ENCODE data around the gene SERP1.

Gene SERP1

DNA sequence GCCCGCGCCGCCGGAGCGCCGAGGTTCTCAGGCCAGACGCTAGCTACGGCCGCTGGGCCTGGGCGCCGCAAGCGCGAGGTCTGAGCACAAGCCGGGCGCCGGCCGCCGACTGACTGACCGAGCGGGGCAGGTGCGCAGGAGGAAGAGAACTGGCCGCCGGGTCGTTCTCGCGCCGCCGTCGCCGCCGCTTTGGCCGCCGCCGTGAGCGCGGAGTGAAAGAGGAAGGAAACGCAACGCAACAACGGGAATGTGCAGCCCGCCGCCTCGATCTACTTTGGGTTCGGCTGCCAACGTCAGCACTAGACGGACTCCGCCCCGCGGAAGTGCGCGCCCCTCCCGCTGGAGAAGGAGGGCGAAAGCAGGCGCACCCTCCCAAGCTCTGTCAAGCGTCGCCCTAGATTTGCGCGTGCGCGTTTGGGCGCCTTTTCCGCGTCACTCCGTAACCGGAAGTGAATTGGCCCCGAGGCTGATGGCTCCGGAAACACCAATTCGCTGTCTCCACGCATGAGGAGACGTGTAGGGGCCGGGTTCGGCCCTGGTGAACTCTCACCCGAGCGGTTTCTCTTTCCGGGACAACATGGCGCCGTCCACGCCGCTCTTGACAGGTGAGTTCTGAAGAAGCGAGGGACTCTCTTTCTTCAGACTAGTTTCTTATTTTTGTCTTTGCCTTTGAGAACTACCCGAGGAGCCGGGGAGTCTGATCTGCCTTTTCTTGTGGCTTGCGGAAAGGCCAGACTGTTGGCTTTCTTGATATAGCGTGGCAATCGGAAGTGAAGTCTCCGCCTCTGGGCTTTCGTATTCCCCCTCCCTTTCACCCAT lies at the start of gene SERP1, which contains the start of gene EIF2A:
Gene SERP1, minus strand, starts transcription at position 271 of the 819 bp plus-strand sequence. CDS start 361 bp downstream, outside the sequence.
Gene EIF2A, plus strand, starts transcription at position 562 of the 819 bp plus-strand sequence. Its CDS starts 16 bp downstream, at position 578.
- DNase-seq: peak; percentile 97

DNA sequence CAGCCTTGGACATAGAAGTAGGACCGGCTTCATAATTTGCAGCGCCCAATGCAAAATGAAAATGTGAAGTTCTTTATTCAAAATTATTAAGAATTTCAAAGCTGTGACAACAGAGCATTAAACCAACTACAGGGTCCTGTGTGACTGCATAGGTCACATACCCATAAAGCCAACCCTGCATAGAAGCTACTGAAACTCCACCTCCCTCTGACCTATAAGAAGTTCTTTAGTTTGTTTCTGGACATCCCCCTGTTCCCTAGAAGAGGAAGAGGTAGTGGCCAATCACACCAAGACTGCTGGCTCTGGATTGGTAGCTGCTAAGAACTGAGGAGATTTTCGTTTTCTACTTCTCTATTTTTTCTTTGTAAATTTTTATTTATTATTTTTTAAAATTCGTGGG lies 47.9 kb upstream of the SERP1 start:
- no peak for DNase-seq

DNA sequence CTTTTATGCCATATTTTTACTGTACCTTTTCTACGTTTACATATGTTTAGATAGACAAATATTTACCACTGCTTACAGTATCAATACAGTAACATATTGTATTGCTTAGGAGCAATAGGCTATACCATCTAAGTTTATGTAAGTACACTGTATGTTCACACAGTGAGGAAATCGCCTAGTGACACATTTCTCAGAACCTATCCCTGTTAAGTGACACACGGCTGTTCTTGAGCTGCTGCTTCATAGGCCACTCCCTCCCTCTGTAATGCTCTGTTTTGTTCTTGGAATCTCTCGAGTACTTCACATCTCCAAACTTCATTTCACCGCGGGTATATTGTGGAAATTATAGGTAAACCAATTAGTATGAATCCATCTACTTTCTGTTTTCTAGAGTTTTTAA lies 43.5 kb upstream of the SERP1 start:
- no peak for DNase-seq

DNA sequence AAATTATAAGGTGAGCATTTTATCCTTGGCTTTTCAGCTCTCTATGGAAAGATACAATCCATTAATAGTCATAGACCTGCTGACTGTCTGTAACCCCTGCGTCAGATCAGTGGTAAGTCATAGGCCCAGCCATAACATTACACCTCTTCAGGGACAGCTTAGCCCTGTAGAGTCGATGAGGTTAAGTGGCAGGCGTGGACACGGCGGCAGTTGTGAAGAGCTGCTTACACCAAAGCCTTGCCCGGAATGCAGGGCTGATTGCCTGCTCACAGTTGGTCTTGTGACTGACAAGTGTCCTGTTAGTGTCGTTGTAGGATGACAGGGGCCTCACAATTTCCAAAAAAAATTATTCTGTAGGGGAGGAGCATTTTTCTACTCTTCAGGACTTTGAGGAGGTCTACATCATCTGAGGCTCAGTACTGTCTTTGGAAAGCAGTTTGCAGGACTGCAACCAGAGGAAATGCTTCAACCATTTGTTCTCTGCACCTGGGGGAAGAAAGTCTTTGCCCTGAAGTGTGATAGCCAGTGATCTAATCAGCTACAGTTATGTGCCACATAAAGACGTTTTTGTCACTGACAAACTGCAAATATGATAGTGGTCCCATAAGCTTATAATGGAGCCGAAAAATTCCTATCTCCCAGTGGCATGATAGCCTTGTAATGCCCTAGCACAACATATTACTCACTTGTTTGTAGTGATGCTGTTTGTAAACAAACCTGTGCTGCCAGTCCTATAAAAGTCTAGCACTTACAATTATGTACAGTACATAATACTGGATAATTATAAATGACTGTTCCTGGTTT lies 41.9 kb upstream of the SERP1 start:
- DNase-seq: no peak

DNA sequence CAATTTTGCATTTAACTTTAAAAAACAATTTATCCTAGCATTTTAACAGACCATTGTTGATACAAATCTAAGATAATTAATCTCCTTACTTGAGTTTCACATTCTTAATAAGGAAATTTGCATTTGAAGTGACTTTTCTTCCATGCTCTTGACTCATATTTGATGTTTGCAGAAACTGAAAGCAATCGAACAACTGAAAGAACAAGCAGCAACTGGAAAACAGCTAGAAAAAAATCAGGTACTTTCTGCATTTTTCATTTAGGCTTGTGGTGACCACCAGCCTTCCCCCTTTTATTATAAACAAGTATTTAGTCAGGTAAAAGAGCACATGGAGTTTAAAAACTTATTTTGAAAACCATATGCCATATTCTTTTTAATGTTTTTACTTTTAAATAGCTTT lies 36.7 kb upstream of the SERP1 start:
- no peak for DNase-seq

DNA sequence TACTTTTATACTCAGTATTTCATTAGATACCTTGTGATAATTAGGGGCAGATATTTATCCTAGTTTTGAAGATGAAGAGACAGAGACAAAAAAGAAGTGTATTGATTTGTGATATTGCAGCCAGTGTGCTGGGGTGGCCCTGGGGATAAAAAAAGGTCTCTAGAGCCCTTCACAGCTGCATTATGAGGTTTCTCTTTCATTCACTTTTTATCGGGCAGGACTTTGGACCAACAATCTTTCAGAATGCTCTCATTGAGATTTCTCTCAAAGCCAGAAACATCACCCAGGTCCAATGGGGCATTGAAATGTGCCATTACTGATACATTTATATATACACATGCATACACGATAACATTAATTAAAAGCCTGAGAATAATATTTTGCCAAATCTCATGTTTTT lies 36.3 kb upstream of the SERP1 start:
- DNase-seq: no peak

DNA sequence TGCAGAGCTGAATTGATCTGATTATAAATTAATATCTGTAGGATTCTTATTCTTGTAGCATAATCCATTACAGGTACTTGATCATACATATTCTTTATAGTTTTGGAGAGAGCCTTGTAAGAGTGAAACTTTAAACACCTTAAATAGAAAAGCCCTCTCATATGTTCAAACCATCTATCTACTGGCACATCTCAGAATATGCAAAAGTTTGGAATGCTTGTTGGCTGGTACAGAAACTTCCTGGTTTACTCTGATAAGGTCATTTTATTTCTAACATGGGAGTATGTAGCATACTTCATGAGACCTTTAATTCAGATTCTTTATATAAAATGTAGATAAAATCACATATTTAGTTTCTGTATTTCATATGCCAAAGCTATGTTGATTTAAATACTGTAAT lies 34.9 kb upstream of the SERP1 start:
- DNase-seq: no peak

DNA sequence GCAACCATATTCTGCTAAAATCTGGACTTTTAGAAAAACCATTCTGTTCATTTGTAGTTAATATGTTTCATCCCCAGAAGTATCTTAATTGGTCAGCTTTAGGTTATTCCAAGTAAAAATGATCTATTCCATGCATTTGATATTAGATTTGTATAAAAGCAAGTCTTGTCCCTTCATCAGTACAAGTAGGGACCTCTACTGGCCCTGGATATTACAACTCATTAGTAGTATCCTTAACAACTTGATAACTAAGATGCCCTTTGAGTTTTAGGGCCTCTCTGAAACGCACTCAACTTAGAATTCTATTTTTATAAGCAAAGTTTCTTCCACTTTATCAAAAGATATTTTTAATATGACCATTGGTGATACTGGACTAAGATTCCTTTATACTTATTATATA lies 31.6 kb upstream of the SERP1 start:
- no peak for DNase-seq

DNA sequence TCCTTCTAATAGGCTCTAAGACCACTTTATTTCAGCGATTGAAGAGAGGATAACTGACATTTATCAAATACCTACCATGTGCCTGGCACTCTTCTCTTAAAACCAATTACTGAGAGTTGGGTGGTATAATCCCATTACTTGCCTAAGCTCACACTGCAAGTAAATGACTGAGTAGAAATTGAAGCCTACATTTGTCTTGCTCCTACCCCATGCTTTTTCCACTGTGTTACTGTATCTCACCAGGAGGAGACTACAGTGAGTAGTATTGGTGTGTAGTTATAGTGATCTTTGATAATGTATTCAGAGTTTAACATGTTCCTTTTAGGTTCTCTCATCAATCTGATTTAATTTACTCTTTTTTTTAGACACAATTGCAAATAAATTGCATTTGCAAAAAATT lies 21.0 kb upstream of the SERP1 start:
- DNase-seq: no peak

DNA sequence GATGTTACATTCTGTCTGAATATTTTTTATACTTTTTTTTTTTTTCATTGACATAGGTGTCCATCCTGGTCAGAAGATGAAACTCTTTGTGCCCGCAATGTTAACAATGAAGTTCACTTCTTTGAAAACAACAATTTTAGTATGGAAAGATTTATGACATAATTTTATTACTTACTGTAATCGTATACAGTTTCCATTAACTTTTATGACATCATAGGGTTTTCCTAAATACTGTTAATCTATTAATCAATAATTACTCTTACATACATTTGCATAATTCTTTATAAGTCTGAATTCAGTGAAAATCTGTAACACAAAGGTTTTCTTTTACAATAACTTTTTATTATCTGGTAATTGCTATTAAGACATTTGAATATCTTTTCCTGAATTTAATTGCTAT lies 17.9 kb upstream of the SERP1 start:
- no peak for DNase-seq

DNA sequence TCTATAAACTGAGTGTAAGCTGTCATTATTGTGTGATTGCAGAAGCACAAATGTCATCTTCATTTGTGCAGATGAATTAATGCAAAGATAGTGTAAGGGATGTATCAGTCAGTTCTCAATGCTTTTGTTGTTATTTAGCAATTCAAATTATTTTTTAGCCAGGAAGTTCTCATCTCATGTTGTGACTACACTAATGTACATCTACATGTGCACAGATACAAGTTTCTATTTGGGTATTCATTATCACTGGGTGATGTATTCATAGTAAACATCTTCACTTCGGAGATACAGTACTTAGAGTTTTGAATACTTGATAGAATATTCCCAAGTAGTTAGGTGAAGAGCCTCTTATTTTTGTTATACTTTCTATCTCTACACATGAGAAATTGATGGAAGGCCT lies 11.4 kb upstream of the SERP1 start:
- no peak for DNase-seq

DNA sequence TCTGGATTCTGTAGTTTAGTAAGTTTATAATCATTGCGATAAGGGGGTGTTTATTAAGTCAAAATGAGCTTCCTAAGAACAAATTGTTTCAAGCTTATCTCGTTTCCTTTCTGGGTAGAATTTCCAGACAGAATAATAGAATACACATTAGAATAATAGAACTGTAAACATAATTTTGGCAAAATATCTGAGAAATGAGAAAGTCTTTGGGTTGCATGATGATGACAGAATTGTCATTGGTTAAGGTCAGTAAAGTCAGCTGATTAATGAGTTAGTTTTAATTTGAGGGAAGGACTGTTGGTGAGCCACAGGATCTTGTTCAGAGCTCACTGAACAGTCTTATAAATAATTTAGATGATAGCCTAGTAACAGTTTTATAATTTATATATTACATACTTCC lies 10.5 kb upstream of the SERP1 start:
- DNase-seq: no peak

DNA sequence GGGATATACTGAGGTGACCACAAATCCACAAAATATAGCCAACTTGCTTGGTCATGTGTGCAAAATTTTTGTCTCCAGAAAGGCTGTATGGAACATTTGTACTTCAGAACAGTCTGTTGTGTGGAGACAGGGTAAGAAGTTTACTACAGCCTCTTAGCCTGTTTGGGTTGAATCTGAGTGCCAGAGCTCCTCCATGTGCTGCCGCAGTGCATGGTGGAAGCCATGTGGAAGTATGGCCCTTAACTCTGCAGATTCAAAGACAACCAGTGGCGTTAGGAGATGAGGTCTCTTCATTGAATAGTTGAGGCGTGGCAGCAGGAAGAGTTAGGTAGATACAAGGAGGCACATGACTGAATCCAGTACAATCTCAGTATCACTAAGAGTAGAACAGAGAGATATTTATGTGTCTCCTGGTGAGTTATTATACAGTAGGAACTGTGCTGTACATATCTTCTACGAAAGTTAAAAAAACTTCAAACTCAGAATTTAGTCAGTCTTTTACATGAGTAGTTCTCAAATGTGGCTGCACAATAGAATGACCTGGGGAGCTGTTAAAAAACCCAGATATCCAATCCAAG lies 9.7 kb upstream of the SERP1 start:
- no peak for DNase-seq

DNA sequence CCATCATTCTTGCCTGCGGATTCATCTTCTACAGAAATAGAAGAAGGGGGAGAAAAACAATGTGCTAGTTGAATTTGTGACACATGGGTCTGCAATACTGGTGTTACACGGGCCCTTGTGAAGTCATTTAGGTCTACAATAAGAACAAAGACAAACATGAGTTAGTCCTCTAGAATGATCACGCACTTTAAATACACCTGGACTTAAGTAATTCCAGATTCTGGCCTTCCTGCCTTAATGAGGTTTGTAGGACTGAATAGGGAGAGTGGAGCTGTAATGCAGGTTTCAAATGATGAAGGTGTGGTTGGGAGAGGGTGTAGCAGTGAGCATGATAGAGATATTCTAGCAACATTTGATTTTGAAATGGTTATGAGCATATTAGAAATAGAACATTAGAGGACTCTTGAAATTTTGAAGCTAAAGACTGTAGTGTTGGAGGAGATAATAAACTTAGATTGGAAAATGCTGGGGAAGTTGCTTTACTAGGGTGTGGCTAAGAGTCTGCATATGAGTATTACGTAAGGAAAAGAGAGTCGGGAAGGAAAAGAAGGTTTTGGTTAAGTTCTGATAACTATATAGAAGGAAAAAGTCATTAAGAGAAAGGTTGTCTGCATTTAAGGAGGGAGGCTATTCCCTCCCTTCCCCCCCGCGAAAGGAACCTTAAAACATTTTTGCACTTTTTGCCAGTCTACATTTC lies 897 bp upstream of the SERP1 start:
- no peak for DNase-seq

DNA sequence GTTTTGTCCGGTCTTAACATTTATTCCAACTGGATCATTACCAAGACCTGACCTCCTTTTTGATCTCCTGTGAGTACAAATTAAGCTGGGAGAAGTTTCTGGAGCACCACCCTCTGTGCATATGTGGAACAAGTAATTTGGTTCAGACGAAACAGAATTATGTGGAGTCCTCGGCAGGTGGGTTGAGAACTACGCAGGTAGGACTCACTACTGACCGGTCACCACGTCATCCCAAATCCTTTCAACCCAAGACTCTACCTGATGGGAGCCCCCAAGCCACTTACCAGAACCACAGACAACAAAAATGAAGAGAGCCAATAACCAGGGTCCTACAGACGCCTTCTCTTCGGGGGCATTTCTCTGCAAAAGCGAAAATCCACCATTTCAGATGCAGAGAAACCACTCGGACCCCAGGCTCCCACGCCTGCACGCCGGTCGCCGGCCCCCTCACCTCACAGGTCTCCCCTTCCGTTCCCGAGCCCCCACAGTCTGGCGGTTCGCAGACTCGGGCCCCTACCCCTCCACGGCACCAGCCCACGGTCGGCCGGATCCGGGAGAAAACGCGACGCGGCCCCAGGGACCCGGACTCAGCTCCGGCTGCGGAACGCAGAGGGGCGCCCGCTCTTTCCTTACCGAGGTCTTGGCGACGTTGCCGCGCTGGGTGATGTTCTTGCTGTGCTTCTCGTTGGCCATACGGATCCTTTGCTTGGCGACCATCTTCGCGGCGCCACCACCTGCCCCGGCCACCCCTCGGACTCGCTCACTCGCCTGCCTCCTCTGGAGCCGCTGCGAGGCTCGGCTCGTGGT lies 674 bp downstream of the SERP1 start:
- DNase-seq: no peak

DNA sequence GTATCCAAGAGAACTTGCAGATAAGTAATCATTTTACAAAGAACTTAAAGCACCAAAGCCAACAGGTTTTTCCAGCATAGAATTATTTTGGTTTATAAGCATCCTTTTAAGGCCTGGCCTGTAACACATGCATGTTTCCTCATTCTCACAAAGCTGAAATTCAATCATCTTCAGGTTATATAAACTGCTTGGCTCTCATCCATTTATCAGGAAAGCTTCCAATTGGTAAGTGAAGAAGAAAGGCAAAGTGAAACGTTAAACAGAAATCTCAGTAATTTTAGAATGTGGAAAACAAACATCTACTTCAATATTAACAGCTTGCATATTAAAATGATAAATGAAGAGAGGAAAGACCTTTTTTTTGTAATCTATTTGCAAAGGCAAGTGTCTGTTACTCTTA lies 1.6 kb downstream of the SERP1 start:
- DNase-seq: no peak

DNA sequence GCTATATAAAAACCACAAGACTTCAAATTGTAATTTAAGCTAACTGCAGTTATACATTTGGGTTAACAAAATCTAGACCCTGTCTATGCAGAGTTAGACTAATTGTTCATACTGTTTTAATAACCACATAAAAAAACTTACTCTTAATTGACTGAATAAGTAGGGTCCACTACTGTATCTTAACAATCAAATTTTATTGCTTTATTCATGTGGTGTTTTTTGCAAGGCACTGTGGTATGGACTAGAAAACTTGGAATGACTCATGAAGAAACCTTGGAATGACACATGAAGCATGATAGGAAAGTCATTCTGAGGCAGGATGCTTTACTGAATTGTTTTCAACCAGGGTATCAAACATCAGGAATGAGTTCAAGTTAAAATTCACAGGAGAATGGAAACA lies 2.3 kb downstream of the SERP1 start:
- DNase-seq: no peak

DNA sequence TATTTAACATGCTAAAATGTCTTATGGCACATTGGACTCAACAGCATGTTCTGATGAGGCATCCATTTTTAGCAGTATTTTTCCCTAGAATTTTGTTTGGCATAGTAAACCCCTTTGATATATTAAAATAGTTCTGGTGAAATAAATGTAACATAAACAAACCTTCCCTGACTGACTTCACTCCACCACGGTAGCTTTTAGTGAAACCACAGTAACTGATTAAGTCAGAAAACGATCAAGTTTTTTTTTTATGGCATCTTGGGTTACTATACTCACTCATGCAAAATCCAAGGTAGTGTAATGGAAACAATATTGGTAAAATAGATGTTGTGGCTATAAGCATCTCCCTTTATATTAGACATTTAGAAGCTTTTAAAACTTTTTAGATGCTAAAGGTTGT lies 2.8 kb downstream of the SERP1 start:
- DNase-seq: no peak

DNA sequence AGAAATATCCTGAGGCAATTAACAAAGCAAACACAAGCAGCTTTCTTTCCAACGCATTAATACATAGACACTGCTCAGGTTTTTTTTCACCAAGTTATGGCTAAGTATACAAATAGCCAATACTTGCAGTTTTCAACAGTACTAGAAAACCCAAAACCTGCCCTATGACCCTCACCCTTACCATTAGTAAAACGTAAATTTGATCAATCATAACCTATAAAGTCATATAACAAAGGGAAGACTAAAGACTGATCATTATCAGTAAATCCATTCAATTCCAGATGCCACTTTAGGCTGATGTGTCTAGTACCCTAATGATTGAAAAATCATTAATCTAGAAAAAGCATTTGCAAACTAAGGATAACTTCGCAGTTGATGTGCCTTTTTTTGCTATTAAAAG lies 3.2 kb downstream of the SERP1 start:
- DNase-seq: no peak

DNA sequence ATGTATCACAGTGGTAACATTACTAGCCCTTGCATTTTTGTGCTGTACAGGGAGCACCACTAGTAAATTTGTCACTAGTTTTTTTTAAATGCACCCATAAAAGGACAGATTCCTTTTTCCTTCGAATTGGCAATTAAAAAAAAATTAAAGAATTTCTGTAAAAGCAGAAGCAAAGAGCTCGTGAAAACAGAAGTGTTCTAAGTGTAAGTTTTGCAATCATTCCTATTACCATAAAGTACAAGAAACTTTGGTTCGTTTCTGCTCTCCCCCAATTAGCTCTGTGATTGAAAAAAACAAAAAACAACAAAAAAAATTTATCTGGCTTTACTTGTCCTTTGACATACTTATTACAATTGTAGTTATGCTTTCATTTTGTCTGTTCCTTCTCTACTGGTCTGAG lies 5.3 kb downstream of the SERP1 start:
- no peak for DNase-seq

DNA sequence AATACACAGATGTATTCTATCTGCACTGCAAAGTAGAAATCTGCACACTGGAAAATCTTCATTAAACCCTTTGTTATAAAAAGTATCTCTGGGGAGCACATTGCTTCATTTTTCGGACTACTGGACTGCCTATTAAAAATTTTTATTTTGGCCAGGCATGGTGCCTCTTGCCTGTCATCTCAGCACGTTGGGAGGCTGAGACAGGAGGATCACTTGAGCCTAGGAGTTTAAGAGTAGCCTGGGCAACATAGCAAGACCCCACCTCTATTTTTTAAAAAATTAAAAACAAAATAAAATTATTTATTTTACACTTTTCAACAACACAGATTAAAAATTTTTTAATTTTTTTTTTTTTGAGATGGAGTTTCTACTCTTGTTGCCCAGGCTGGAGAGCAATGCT lies 6.0 kb downstream of the SERP1 start:
- no peak for DNase-seq
